SK-N-MC (cell line): ENCODE results near the gene MRPL24.

Experiments used
- EZH2 ChIP-seq: fragments of 200-600 bp; sonication (generic); IDR thresholded peaks from one replicate; pipeline ENCODE4 v1.6.1; 2017; ENCODE audit warnings: antibody characterized with exemption
- POLR2AphosphoS5 ChIP-seq: IDR thresholded peaks from 2 replicates; pipeline ENCODE4 v1.6.1; 2012; ENCODE audit warnings: mild to moderate bottlenecking, low read depth, low read length, borderline replicate concordance

DNA sequence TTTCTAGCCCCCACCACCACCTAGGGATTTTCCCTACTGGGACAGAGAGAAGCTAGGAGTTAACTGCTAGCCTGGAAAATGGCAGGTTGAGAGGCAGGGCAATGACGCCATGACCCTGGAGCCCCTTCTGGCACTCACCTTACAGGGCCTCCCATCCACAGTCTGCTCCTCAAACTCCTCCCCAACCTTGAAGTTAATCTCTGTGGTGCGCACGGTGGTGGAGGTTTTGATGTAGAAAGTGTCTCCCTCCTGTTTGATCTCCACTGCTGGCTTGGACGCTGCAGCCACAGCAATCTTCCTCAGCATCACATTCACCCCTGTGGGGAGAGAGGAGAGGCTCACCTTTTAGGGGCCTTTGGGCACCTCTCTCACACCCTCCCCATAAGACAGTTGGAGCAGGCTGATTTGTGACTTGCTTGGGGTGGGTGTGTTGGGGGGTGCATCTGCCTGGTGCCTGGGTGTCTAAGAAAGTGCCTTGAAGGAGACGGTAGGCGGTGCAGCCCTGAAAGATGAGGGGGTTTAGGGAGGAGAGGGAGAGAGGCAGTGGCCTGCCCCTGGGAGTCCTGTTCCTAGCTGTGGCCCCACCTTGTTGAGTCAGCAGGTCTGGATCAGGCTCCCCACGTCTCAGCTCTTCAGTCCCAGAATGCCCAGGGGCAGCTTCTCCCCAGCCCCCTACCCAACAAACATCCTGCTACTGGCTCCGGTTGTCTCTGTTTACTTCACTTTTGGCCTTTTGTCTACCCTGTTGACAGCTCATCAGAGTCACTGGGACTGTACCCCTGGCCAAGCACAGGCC is 40.0 kb downstream of the MRPL24 start:
- TF ChIP-seq EZH2 (no peak), POLR2AphosphoS5 (no peak)
